Aorta (tissue), 5 donors: ENCODE data around the gene HEPHL1. TPM values are rescaled to one million over a fixed set of nuclear protein-coding genes. Genes with fewer than 3 reads are reported as not detected.

Source experiments
- ATAC-seq: fragments of 200-7000 bp; cut with Tn5 transposase; one replicate; pipeline ENCODE4 v1.9.1; 2022; ENCODE audit warnings: moderate library complexity; ENCODE audit not compliant: low FRiP score
- DNase-seq, 2 donors: peaks; one replicate each; pipeline ENCODE4 v3.0.0-alpha.2; 2020
- H3K27ac ChIP-seq, 2 donors: one replicate each; pipeline ENCODE4 v1.5.1; 2013; ENCODE audit warnings: low read length in 2 of 2, mild to moderate bottlenecking in 2 of 2, moderate library complexity in 2 of 2, control low read depth in 1 of 2, inconsistent platforms in 1 of 2, low read depth in 1 of 2
- H3K27me3 ChIP-seq, 2 donors: one replicate each; pipeline ENCODE4 v1.6.1; 2013; ENCODE audit warnings: control low read depth in 1 of 2, low read length in 1 of 2, mild to moderate bottlenecking in 1 of 2, moderate library complexity in 1 of 2; ENCODE audit not compliant: insufficient read depth in 2 of 2, control insufficient read depth in 1 of 2
- H3K36me3 ChIP-seq, 2 donors: one replicate each; pipeline ENCODE4 v1.6.1; 2013; ENCODE audit warnings: control low read depth in 1 of 2, low read length in 1 of 2, mild to moderate bottlenecking in 1 of 2; ENCODE audit not compliant: insufficient read depth in 2 of 2, control insufficient read depth in 1 of 2
- H3K4me1 ChIP-seq, 2 donors: one replicate each; pipeline ENCODE4 v1.6.1; 2013; ENCODE audit warnings: low read length in 2 of 2, control low read depth in 1 of 2, mild to moderate bottlenecking in 1 of 2, moderate library complexity in 1 of 2; ENCODE audit not compliant: insufficient read depth in 2 of 2, control insufficient read depth in 1 of 2
- H3K4me3 ChIP-seq, 2 donors: one replicate each; pipeline ENCODE4 v1.5.1; 2013; ENCODE audit warnings: low read length in 2 of 2, control low read depth in 1 of 2, mild to moderate bottlenecking in 1 of 2
- H3K9me3 ChIP-seq: one replicate; pipeline ENCODE4 v1.6.1; 2013; ENCODE audit warnings: mild to moderate bottlenecking, low read length; ENCODE audit not compliant: control insufficient read depth
- WGBS, 2 donors: extraction: QIAGEN DNeasy Blood & Tissue Kit; methylation state at CpG; one replicate each; pipeline ENCODE4 v1.1.7; 2013; 5-methylcytosine and 5-hydroxymethylcytosine counted together
- intact Hi-C, 2 donors: fragments of 100-400 bp; cut with DNase I; formaldehyde crosslinking; loops; one replicate each; pipeline versions ENCODE4 v1.14.2 to v1.15.0; 2022
- polyA plus RNA-seq, 2 donors: library from polyadenylated mRNA; stranded (reverse); fragments of 200-250 nt; gene quantifications; one replicate each; pipeline ENCODE4 v1.2.3, GENCODE V29; 2013
- total RNA-seq, 2 donors: library from RNA; stranded (reverse); fragmentation: NEBNext Ultra II Directional; extraction: Animal tissue kit (Norgen Biotek cat#: 25700); gene quantifications; one replicate each; pipeline ENCODE4 v1.2.1, GENCODE V29; 2021
- donor health status: healthy with polysubstance abuse.
- donor health status: Bipolar disorder and iron deficiency.
- donor health status: DM: no; HTN: no; CAD: no.
- donor health status: DM: no; HTN: no; CAD: no.
- donor health status: DM: yes; HTN: yes; CAD: no.

Gene HEPHL1
- total and polyA plus RNA-seq, 4 donors, result 0.06 to 0.25 TPM; not detected in 2

DNA sequence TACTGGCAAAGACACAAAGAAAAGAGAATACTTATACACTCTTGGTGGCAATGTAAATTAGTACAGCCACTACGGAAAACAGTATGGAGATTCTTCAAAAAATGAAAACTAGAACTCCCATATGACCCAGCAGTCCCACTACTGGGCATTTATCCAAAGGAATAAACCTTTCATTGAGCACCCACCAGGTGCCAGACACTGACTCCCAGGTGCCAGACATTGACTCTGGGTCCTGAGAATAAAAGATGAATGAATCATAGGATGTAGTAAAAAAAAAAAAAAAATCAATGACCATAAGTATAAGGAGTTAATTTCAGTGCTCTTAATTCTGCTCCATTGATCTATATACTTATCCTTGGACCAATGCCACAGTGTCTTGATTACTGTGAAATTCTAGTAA lies 28.2 kb downstream of the HEPHL1 start:
- Histone ChIP-seq H3K9me3 (no peaks in the 10 kb centered on the region), H3K27ac (no peak overlapping the region), H3K36me3 (no peaks in the 10 kb centered on the region), H3K4me3 (no peak overlapping the region), H3K27me3 (no peaks in the 10 kb centered on the region), H3K4me1 (no peaks in the 10 kb centered on the region)
- intact Hi-C loops, result no loop called here
- 64 to 70% methylated on average over 1 of the region's 1 CpG for WGBS, 2 donors
- DNase-seq, result no peak
- no peak for ATAC-seq

DNA sequence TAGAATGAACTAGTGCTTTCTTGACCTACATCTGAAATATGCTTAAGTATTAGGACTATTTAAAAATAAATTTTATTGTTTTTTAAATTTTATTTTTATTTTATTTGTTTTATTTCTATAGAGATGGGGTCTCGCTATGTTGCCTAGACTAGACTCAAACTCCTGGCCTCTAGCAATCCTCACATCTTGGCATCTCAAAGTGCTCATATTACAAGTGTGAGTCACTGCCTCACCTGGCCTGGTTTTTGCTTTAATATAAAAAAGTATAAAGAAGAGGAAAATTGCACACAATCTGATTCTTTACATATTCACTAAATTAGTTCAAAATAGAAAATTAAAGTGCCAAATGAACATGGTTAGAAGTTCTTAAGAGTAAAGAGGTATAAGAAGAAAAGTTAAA lies 37.5 kb downstream of the HEPHL1 start:
- H3K36me3 ChIP-seq, result no peaks in the 10 kb centered on the region
- no peak overlapping the region for H3K4me3 ChIP-seq
- no peaks in the 10 kb centered on the region for H3K27me3 ChIP-seq
- intact Hi-C loops, result no loop called here
- no peak overlapping the region for H3K27ac ChIP-seq
- no peaks in the 10 kb centered on the region for H3K4me1 ChIP-seq
- H3K9me3 ChIP-seq, result peaks cover 2% of the 10 kb centered on the region
- DNase-seq (no peak), ATAC-seq (no peak)
- 85 to 95% methylated on average over 1 of the region's 1 CpG for WGBS, 2 donors

DNA sequence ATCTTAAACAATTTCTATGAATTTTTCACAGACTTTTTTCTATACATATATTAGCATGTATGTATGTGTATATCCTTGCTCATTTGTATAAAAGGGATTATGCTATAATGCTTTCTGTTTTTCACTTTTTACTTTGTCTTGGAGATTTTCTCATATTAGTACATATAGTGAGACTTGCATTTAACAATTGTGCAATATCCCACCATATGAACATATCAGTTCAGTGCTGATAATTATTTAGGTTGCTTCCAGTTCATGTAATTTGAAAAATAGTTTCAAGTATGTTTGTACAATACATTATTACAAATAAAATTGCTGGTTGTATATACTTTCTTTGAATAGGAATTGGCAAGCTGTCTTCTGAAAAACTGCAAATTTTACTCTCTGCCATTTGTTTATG lies 37.9 kb downstream of the HEPHL1 start:
- no peak for DNase-seq
- no peak overlapping the region for H3K27ac ChIP-seq
- no peaks in the 10 kb centered on the region for H3K4me1 ChIP-seq
- H3K9me3 ChIP-seq, result peaks cover 2% of the 10 kb centered on the region
- H3K27me3 ChIP-seq, result no peaks in the 10 kb centered on the region
- H3K36me3 ChIP-seq, result no peaks in the 10 kb centered on the region
- no peak overlapping the region for H3K4me3 ChIP-seq
- intact Hi-C loops, result no loop called here
- no peak for ATAC-seq

DNA sequence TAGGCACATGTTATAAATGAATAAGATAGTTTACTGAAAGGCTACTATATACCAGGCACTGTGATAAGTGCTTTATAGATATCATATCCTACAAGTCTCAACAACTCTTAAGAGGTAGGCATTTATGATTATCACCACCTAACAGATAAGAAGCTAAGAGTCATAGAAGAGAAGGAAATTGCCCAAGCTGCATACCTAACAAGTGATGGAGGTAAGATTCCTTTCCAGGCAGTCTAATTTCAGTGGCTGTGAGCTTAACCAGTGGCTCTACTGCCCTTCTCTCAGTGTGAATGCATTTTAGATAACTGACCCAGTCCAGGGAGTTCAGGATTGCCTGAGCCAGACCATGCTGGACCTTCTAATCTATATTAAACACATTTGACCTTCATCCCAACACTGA lies 39.2 kb downstream of the HEPHL1 start:
- ATAC-seq, result no peak
- H3K4me1 ChIP-seq, result no peaks in the 10 kb centered on the region

DNA sequence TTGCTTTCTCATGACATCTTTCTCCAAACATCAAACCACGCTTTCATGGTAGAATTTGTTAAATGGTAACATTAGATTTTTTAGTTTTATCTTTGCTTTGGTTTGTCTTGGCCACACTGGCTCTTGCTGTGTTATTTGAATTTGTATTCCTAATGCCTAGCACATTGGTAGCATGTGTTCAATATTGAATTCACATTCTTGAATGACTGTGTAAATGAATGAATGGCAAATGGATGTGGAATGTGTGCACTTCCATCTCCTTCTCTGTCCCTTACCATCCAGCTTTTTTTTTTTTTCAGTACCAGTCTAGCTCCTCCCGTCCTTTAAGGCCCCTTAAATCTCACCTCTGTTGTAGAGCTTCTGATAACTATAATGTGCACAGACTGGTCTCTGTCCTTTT lies 41.2 kb downstream of the HEPHL1 start:
- ATAC-seq (no peak), DNase-seq (no peak)
- H3K27ac ChIP-seq, result no peak overlapping the region
- no peaks in the 10 kb centered on the region for H3K36me3 ChIP-seq
- no peaks in the 10 kb centered on the region for H3K9me3 ChIP-seq
- WGBS, 2 donors, result 58 to 59% methylated on average over 2 of the region's 2 CpGs
- intact Hi-C loops, result no loop called here
- H3K4me1 ChIP-seq, result no peaks in the 10 kb centered on the region
- H3K27me3 ChIP-seq, result no peaks in the 10 kb centered on the region
- no peak overlapping the region for H3K4me3 ChIP-seq

More for the DNA sequence above, 39.2 kb downstream of the HEPHL1 start:
- intact Hi-C loops, result no loop called here
- no peak overlapping the region for H3K4me3 ChIP-seq
- no peak overlapping the region for H3K27ac ChIP-seq
- no peaks in the 10 kb centered on the region for H3K9me3 ChIP-seq
- no peaks in the 10 kb centered on the region for H3K27me3 ChIP-seq
- H3K36me3 ChIP-seq, result no peaks in the 10 kb centered on the region
- no peak for DNase-seq

DNA sequence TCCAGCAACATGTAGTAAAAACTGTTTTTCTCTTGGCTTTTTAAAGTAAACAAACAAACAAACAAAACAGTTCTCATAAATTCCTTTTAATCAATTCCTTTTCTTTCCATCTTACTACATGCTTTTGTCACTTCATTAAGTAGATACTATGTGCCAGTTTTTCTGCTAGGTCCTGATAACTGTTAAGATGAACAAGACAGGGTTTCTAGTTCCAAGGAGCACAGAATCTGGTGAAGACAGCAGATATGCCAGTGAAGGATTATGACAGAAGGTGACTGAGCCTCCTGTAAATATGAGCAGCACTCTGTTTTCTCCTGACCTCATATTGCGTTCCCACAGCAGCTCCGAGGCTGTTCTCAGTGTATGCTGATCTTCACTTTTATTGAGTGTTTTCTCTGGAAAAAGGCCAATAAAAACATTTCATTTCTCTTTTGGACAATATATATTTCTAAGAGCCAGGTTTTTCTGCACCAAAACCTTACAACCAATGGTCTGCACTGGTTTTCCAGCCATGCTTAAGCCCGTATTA lies 45.8 kb downstream of the HEPHL1 start:
- Histone ChIP-seq H3K27me3 (no peaks in the 10 kb centered on the region), H3K4me3 (no peak overlapping the region), H3K36me3 (no peaks in the 10 kb centered on the region), H3K27ac (no peak overlapping the region), H3K4me1 (no peaks in the 10 kb centered on the region), H3K9me3 (no peaks in the 10 kb centered on the region)
- intact Hi-C loops, result no loop called here
- DNase-seq (no peak), ATAC-seq (no peak)
- 25 to 27% methylated on average over 3 of the region's 3 CpGs for WGBS, 2 donors

DNA sequence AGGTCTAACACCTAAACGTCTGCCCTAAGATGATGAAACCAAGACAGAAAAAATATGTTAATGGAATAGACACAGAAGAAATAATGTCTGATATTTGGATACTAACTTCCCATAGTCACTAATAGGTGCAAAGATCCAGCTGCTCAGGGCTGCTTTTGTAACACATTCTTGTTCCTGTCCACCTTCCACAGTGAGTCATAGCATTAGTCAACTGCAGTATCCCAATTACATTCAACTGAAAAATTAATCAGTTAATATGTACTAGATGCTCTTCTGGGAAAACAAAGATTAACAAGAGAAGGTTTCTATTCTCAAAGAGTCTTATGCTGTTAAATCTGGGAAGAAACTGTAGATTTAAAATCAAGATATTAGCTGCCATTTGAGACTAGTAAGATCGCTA lies 47.6 kb downstream of the HEPHL1 start:
- WGBS, 2 donors, result 70 to 83% methylated on average over 2 of the region's 2 CpGs
- Histone ChIP-seq H3K4me1 (no peaks in the 10 kb centered on the region), H3K27me3 (no peaks in the 10 kb centered on the region), H3K36me3 (no peaks in the 10 kb centered on the region), H3K4me3 (no peak overlapping the region), H3K9me3 (no peaks in the 10 kb centered on the region), H3K27ac (no peak overlapping the region)
- intact Hi-C loops, result no loop called here
- ATAC-seq, result no peak
- no peak for DNase-seq

DNA sequence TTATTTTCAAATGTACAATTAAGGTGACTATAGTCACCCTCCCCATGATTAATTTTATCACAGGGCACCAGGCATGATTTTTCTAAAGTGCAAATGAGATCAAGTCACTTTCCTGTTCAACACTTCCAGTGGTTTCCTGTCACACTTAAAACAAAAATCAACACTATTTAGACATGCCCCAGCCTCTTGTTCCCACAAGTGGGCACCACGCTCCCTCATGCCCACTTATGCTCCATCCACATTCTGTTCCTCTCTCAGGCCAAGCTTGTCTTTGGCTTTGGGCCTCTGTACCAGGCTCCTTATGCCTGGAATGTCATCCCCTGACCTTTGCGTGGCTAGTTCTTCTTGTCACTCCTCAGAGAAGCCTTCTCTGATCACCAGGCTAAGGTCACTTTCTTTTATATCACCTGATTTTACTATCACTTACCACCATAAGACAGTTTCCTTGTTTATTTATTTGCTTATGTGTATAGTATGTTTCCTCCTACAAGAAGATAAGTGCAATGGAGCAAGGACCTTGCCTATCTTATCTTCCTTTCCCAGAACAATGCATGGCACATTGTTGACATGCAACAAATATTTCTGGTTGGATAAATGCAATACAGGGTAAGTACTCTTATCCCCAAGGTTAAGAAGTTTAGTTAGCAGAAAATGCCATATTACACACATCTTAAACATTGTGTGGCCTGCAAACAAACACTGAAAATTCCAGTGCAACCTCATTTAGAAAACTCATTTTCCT lies 56.6 kb downstream of the HEPHL1 start:
- intact Hi-C loops, result no loop called here
- Histone ChIP-seq H3K4me1 (no peaks in the 10 kb centered on the region), H3K36me3 (no peaks in the 10 kb centered on the region), H3K9me3 (peaks cover 3% of the 10 kb centered on the region), H3K4me3 (no peak overlapping the region), H3K27me3 (peaks cover 0 to 2% of the 10 kb centered on the region in 2 donors), H3K27ac (no peak overlapping the region)
- WGBS, 2 donors, result 68 to 80% methylated on average over 2 of the region's 2 CpGs
- ATAC-seq (no peak), DNase-seq (no peak)

DNA sequence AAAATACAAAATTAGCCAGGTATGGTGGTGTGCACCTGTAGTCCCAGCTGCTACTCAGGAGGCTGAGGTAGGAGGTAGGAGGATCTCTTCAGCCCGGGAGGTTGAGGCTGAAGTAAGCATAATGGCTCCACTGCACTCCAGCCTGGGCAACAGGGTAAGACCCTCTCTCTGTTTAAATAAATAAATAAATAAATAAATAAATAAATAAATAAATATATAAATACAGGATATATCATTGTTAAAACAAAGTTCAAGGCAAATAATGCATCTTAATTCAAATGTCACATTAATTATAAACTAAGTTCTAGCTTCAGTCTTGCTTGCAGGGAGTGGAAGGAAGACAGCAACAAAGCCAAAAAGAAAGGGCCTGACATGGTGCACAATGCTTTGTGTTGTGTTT lies 63.0 kb downstream of the HEPHL1 start:
- Histone ChIP-seq H3K9me3 (peaks cover 3% of the 10 kb centered on the region), H3K36me3 (no peaks in the 10 kb centered on the region), H3K4me1 (no peaks in the 10 kb centered on the region), H3K27ac (no peak overlapping the region), H3K4me3 (no peak overlapping the region), H3K27me3 (peaks cover 0 to 2% of the 10 kb centered on the region in 2 donors)
- intact Hi-C loops, result no loop called here
- DNase-seq (no peak), ATAC-seq (no peak)
- WGBS, 2 donors, result 91 to 100% methylated on average over 1 of the region's 1 CpG
